Measurements from ENCODE around the gene NTN1. TPM values are rescaled to one million over a fixed set of nuclear protein-coding genes. Genes with fewer than 3 reads are reported as not detected.

Gene NTN1
- total and polyA plus RNA-seq, 2 of the 13 experiments (the other 11 are each of a cell fraction or from before 2014, with no cell fraction given), result 0.04 to 0.05 TPM

DNA sequence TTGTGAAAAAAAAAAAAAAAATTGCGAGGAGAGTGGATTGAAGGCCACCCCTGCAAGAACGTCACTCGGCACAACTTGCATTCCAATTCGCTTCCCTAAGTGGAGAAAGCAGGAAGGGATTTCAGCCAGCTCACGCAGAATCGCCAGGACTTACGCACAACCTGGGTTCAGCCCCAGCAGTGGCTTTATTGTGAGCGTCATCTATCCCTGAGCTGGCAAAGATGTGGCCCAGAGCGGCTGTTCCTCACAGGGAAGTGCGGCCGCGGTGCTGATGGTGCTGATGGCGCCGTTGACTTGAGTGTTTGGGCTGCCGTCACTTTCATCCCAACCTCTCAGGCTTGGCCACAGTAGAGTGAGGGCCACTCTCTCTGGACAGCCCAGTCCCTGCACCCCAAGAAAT lies 197.6 kb downstream of the NTN1 start (continued):
- TF ChIP-seq, protein P1, sequence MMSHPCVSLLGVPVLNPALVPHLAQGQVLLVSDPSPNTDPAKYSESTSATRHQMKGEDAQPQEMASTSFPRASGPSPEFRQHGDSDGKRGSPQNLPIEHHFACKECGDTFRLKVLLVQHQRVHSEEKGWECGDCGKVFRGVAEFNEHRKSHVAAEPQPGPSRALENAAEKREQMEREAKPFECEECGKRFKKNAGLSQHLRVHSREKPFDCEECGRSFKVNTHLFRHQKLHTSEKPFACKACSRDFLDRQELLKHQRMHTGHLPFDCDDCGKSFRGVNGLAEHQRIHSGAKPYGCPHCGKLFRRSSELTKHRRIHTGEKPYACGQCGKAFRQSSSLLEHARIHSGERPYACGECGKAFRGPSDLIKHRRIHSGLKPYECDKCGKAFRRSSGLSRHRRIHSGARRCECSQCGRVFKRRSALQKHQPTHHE (CRISPR knock-in tag; IDR thresholded peaks at IDR 0.05; ENCODE audit: borderline replicate concordance), result no peak
- TF ChIP-seq ZNF30 (CRISPR knock-in tag; IDR thresholded peaks at IDR 0.05), result no peak

DNA sequence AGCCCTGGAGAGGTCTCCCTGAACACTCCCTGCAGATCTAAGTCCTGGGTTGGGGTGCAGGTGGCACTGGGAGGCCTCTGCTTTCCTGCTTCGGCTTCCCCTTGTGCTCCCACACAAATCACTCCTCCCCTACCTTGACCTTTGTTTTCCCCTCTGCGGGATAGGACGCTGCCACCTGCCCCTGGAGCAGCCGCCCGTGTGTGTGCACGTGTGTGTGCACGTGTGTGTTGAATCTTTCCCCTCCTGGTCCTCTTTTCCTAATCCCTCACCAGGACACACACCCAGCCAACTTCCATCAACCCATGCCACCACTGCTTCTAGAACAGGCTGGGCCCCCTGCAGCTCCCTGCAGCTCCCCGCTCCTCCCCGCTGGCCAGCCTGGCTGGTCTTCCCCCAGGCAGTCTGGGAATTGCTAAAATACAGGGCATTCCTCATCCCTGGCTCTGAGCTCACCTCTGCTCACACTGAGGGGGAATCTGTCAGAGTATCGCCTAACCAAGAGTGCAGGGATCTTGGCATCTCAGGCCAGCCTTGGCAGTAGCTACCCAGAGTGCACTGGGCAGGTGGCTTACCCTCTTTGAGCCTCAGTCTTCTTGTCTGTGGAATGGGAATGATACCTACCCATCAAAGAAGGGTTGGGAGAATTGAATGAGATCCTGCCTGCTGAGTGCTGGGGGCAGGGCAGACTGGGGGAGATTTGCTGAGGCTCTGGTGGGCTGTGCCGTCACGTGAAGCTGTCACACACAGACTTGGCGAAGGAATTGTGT lies 198.5 kb downstream of the NTN1 start:
- no peak overlapping the region for H3K4me2 ChIP-seq (ENCODE audit: low read depth, low read length)
- FAIRE-seq, result no peak
- H3K4me3 ChIP-seq (replicated peaks in 1 of 3; ENCODE audit: insufficient read depth in 1 of 3, low read depth in 2 of 3, low read length in 3 of 3), result no peak overlapping the region
- in situ Hi-C loops (cut with HindIII; ENCODE audit: extremely low pct_ligation_motif_present, low pct_unique_long_range_greater_than_20kb), result no loop called here
- peaks cover 5 to 39% of the 10 kb centered on the region in 2 experiments; a peak in 3 of 5 replicates for H3K27me3 ChIP-seq (ENCODE audit: control insufficient read depth in 1 of 2, insufficient read depth in 2 of 2, low read length in 2 of 2)
- H3K4me1 ChIP-seq (ENCODE audit: insufficient read depth, low read length), result no peaks in the 10 kb centered on the region; the same call in 1 of the 2 replicates
- BruUV-seq (replicated peaks), result no TSS peak
- whole genome bisulfite sequencing (ENCODE audit: low lambda C conversion rate), result 35% methylated on average over 12 of the region's 13 CpGs
- ChIA-PET CTCF (ENCODE audit: low intra/inter-chr PET ratio, low total read pairs) (no interaction called here), POLR2A (no interaction called here)
- intact Hi-C loops (cut with micrococcal nuclease; ENCODE audit: unreplicated experiment), result no loop called here
- ATAC-seq, result no peak
- H3K27ac ChIP-seq (ENCODE audit: extremely low read length, insufficient read depth, low read length), result no peak overlapping the region
- H3K9ac ChIP-seq (ENCODE audit: insufficient read depth, low read depth, low read length), result no peak overlapping the region
- H3K36me3 ChIP-seq (replicated peaks in 1 of 2; ENCODE audit: control insufficient read depth in 1 of 2, insufficient read depth in 2 of 2, low read length in 2 of 2), result no peaks in the 10 kb centered on the region
- H3K79me2 ChIP-seq (ENCODE audit: insufficient read depth, low read length), result no peaks in the 10 kb centered on the region
- TF ChIP-seq ZNF629 (CRISPR knock-in tag; conservative IDR thresholded peaks at IDR 0.05) (peak; percentile 78), MNT (IDR thresholded peaks at IDR 0.05) (peak; percentile 59; the same call in 1 of the 2 replicates), ZNF749 (CRISPR knock-in tag; IDR thresholded peaks at IDR 0.05; ENCODE audit: borderline replicate concordance) (no peak)
- DNase-seq (ENCODE audit: low spot score), result no peak
- peaks cover 19% of the 10 kb centered on the region for H3K9me3 ChIP-seq (ENCODE audit: low read length)
- no peak overlapping the region for H2AFZ ChIP-seq (ENCODE audit: low read length)
- H4K20me1 ChIP-seq (ENCODE audit: insufficient read depth, low read length), result no peaks in the 10 kb centered on the region

Measured in HepG2 (cell line).